Trophoblast cell (in vitro differentiated cells and primary cell): ENCODE results near the gene ATP10B.

ENCODE experiments used
- DNase-seq, 2 donors: peaks; one replicate each; pipeline ENCODE4 v3.0.0-alpha.2; 2016
- H2AFZ ChIP-seq: 2 replicates; pipeline ENCODE4 v1.6.1; 2013; ENCODE audit warnings: low read length, moderate library complexity, mild to moderate bottlenecking; ENCODE audit not compliant: insufficient read depth, poor library complexity
- H2AK5ac ChIP-seq: 2 replicates; pipeline ENCODE4 v1.6.1; 2013; ENCODE audit warnings: mild to moderate bottlenecking, low read length
- H2BK120ac ChIP-seq: 2 replicates; pipeline ENCODE4 v1.6.1; 2013; ENCODE audit warnings: low read length, mild to moderate bottlenecking, moderate library complexity; ENCODE audit not compliant: insufficient read depth, poor library complexity
- H2BK12ac ChIP-seq: 2 replicates; pipeline ENCODE4 v1.6.1; 2013; ENCODE audit warnings: mild to moderate bottlenecking, low read length, moderate library complexity
- H2BK5ac ChIP-seq: 2 replicates; pipeline ENCODE4 v1.6.1; 2013; ENCODE audit warnings: low read length, low read depth, moderate library complexity, mild to moderate bottlenecking; ENCODE audit not compliant: poor library complexity
- H3K14ac ChIP-seq: 2 replicates; pipeline ENCODE4 v1.6.1; 2013; ENCODE audit warnings: mild to moderate bottlenecking, low read length
- H3K18ac ChIP-seq: 2 replicates; pipeline ENCODE4 v1.6.1; 2013; ENCODE audit warnings: mild to moderate bottlenecking, low read length
- H3K23ac ChIP-seq: 2 replicates; pipeline ENCODE4 v1.6.1; 2013; ENCODE audit warnings: low read length
- H3K27ac ChIP-seq: 2 replicates; pipeline ENCODE4 v1.5.1; 2013; ENCODE audit warnings: low read depth, mild to moderate bottlenecking, inconsistent platforms, low read length, moderate library complexity
- H3K27me3 ChIP-seq: 2 replicates; pipeline ENCODE4 v1.6.1; 2013; ENCODE audit warnings: inconsistent platforms, mild to moderate bottlenecking, low read length, moderate library complexity; ENCODE audit not compliant: insufficient read depth
- H3K36me3 ChIP-seq, 2 experiments: 1 replicate in 1 of 2; 2 replicates in 1 of 2; pipeline ENCODE4 v1.6.1; 2013; ENCODE audit warnings: low read length in 2 of 2, mild to moderate bottlenecking in 2 of 2, moderate library complexity in 1 of 2; ENCODE audit not compliant: insufficient read depth in 2 of 2, control insufficient read depth in 1 of 2
- H3K4ac ChIP-seq: 2 replicates; pipeline ENCODE4 v1.6.1; 2013; ENCODE audit warnings: low read depth, mild to moderate bottlenecking, low read length, moderate library complexity
- H3K4me1 ChIP-seq, 2 experiments: 1 replicate in 1 of 2; 2 replicates in 1 of 2; pipeline ENCODE4 v1.6.1; 2013; ENCODE audit warnings: low read length in 2 of 2, mild to moderate bottlenecking in 2 of 2, moderate library complexity in 1 of 2; ENCODE audit not compliant: insufficient read depth in 2 of 2, control insufficient read depth in 1 of 2
- H3K4me2 ChIP-seq: 2 replicates; pipeline ENCODE4 v1.6.1; 2013; ENCODE audit warnings: inconsistent platforms, mild to moderate bottlenecking, low read length, moderate library complexity
- H3K4me3 ChIP-seq: 2 replicates; pipeline ENCODE4 v1.5.1; 2013; ENCODE audit warnings: mild to moderate bottlenecking, low read depth, low read length, inconsistent platforms
- H3K79me1 ChIP-seq: one replicate; pipeline ENCODE4 v1.6.1; 2013; ENCODE audit warnings: low read length
- H3K79me2 ChIP-seq: 2 replicates; pipeline ENCODE4 v1.6.1; 2013; ENCODE audit warnings: low read length, mild to moderate bottlenecking; ENCODE audit not compliant: control insufficient read depth, insufficient read depth, poor library complexity
- H3K9ac ChIP-seq: 2 replicates; pipeline ENCODE4 v1.6.1; 2013; ENCODE audit warnings: mild to moderate bottlenecking, low read length
- H3K9me3 ChIP-seq: 2 replicates; pipeline ENCODE4 v1.6.1; 2013; ENCODE audit warnings: low read depth, mild to moderate bottlenecking, control low read depth, inconsistent platforms, low read length; ENCODE audit not compliant: insufficient read depth
- H4K12ac ChIP-seq: 2 replicates; pipeline ENCODE4 v1.6.1; 2013; ENCODE audit warnings: low read depth, mild to moderate bottlenecking, low read length, moderate library complexity
- H4K8ac ChIP-seq: 2 replicates; pipeline ENCODE4 v1.6.1; 2013; ENCODE audit warnings: low read depth, mild to moderate bottlenecking, low read length, moderate library complexity
- H4K91ac ChIP-seq: one replicate; pipeline ENCODE4 v1.6.1; 2013; ENCODE audit warnings: low read depth, mild to moderate bottlenecking, low read length, moderate library complexity
- WGBS: extraction: QIAGEN DNeasy Blood & Tissue Kit; methylation state at CpG from one replicate; pipeline ENCODE4 v1.1.7; 2013; ENCODE audit warnings: missing lambda C conversion rate; ENCODE audit not compliant: insufficient read length, insufficient coverage; ENCODE audit errors: extremely low coverage; 5-methylcytosine and 5-hydroxymethylcytosine counted together

Gene ATP10B

DNA sequence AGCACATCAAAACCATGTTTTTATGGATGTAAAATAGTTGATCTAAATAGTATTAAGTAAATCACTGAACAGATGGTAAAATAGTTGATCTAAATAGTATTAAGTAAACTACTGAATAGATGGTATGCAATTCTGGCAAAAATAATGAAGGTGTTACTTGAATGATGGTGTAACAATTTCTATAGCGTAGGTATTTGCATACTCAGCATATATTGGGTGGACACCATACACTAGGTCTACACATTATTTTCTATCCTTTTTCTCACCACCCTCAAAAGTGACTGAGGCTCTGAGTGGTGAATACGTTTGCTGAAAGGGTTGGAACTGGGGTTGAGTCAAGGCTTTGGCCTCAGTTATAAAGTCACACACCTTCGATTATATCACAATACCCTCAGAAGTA is 81.3 kb downstream of the ATP10B start:
- no peaks in the 10 kb centered on the region for H3K27me3 ChIP-seq
- WGBS = no CpG with 5 or more reads among the region's 3 CpGs
- no peaks in the 10 kb centered on the region for H3K36me3 ChIP-seq
- H3K4ac ChIP-seq = no peak overlapping the region
- no peak overlapping the region for H3K23ac ChIP-seq
- no peak overlapping the region for H2BK12ac ChIP-seq
- no peak overlapping the region for H3K4me3 ChIP-seq
- no peaks in the 10 kb centered on the region for H3K79me2 ChIP-seq
- no peak overlapping the region for H3K4me2 ChIP-seq
- DNase-seq = no peak
- no peak overlapping the region for H4K91ac ChIP-seq
- H3K9me3 ChIP-seq = no peaks in the 10 kb centered on the region
- no peak overlapping the region for H4K12ac ChIP-seq
- peaks cover 3 to 5% of the 10 kb centered on the region in 2 experiments for H3K4me1 ChIP-seq
- no peak overlapping the region for H3K18ac ChIP-seq
- no peak overlapping the region for H2BK5ac ChIP-seq
- no peak overlapping the region for H2BK120ac ChIP-seq
- H2AFZ ChIP-seq = no peak overlapping the region
- no peak overlapping the region for H3K14ac ChIP-seq
- no peak overlapping the region for H3K27ac ChIP-seq
- no peak overlapping the region for H2AK5ac ChIP-seq
- H4K8ac ChIP-seq = no peak overlapping the region
- H3K9ac ChIP-seq = no peak overlapping the region
- no peaks in the 10 kb centered on the region for H3K79me1 ChIP-seq

DNA sequence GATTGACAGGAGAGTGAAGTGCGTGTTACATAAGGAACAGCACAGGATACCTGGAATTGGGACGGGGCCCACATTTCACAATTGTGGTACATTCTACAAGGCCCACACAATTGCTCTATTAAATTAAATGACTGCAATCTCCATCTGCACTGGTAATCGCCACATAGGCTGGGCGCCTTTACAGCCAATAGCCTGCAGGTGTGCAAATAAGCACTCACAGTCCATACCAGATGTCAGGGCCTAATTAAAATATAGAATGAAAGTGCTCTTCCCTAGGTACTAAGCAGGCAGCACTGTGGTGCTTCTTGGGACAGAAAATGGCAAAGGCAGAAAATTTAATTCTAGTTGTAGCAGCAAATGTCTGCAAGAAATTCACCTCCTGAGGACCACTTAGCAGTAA is 82.7 kb downstream of the ATP10B start:
- no peak overlapping the region for H3K4ac ChIP-seq
- no peaks in the 10 kb centered on the region for H3K36me3 ChIP-seq
- no peak overlapping the region for H2BK120ac ChIP-seq
- no peaks in the 10 kb centered on the region for H3K79me2 ChIP-seq
- H2BK5ac ChIP-seq = no peak overlapping the region
- H3K14ac ChIP-seq = no peak overlapping the region
- no peak overlapping the region for H2AK5ac ChIP-seq
- no peak overlapping the region for H3K27ac ChIP-seq
- no peak for DNase-seq
- no peak overlapping the region for H3K4me3 ChIP-seq
- no peaks in the 10 kb centered on the region for H3K79me1 ChIP-seq
- no peak overlapping the region for H3K4me2 ChIP-seq
- no peak overlapping the region for H3K23ac ChIP-seq
- WGBS = no CpG with 5 or more reads among the region's 4 CpGs
- no peak overlapping the region for H4K8ac ChIP-seq
- H3K9me3 ChIP-seq = no peaks in the 10 kb centered on the region
- no peak overlapping the region for H2BK12ac ChIP-seq
- no peak overlapping the region for H3K9ac ChIP-seq
- H4K12ac ChIP-seq = no peak overlapping the region
- peaks cover 0 to 2% of the 10 kb centered on the region in 2 experiments for H3K4me1 ChIP-seq
- no peaks in the 10 kb centered on the region for H3K27me3 ChIP-seq
- H4K91ac ChIP-seq = no peak overlapping the region
- no peak overlapping the region for H3K18ac ChIP-seq
- no peak overlapping the region for H2AFZ ChIP-seq

DNA sequence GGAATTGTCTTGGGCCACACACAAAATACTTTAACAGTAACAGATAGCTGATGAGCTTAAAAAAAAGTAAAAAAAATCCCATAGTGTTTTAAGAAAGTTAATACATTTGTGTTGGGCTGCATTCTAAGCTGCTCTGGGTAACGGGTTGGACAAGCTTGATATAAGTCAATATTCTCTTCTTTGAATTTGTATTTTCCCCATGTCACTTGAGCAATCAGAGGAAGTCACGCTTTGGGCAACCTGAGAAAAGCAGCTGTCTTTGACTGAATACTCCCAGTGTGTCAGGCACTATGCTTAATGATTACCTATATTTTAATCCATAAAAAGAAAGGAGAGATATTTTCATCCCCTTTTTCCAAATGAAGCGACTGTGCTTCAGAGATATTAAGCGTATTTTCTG is 84.9 kb downstream of the ATP10B start:
- H4K12ac ChIP-seq = no peak overlapping the region
- H3K9ac ChIP-seq = no peak overlapping the region
- no peak overlapping the region for H2AFZ ChIP-seq
- H2BK120ac ChIP-seq = no peak overlapping the region
- no peak overlapping the region for H3K18ac ChIP-seq
- no peak overlapping the region for H3K23ac ChIP-seq
- H2BK12ac ChIP-seq = no peak overlapping the region
- WGBS = no CpG with 5 or more reads among the region's 4 CpGs
- no peak overlapping the region for H3K4me3 ChIP-seq
- no peak overlapping the region for H2BK5ac ChIP-seq
- H3K4ac ChIP-seq = no peak overlapping the region
- H3K79me1 ChIP-seq = no peaks in the 10 kb centered on the region
- H2AK5ac ChIP-seq = no peak overlapping the region
- no peak overlapping the region for H4K91ac ChIP-seq
- no peak overlapping the region for H4K8ac ChIP-seq
- no peaks in the 10 kb centered on the region for H3K27me3 ChIP-seq
- no peak overlapping the region for H3K27ac ChIP-seq
- H3K9me3 ChIP-seq = no peaks in the 10 kb centered on the region
- no peaks in the 10 kb centered on the region for H3K79me2 ChIP-seq
- no peak overlapping the region for H3K4me2 ChIP-seq
- H3K36me3 ChIP-seq = no peaks in the 10 kb centered on the region
- H3K14ac ChIP-seq = no peak overlapping the region
- H3K4me1 ChIP-seq = no peaks in the 10 kb centered on the region
- no peak for DNase-seq

GRCh38 chr5:160760008-160760407 is 92.0 kb downstream of the ATP10B start:
- H3K4me3 ChIP-seq = no peak overlapping the region
- no CpG with 5 or more reads among the region's 3 CpGs for WGBS
- DNase-seq = no peak
- no peak overlapping the region for H3K4ac ChIP-seq
- no peak overlapping the region for H2BK120ac ChIP-seq
- no peak overlapping the region for H4K12ac ChIP-seq
- H3K4me2 ChIP-seq = no peak overlapping the region
- H3K36me3 ChIP-seq = no peaks in the 10 kb centered on the region
- H4K91ac ChIP-seq = no peak overlapping the region
- H3K27me3 ChIP-seq = no peaks in the 10 kb centered on the region
- no peak overlapping the region for H3K23ac ChIP-seq
- no peaks in the 10 kb centered on the region for H3K79me2 ChIP-seq
- H3K9ac ChIP-seq = no peak overlapping the region
- no peak overlapping the region for H3K18ac ChIP-seq
- no peaks in the 10 kb centered on the region for H3K79me1 ChIP-seq
- no peak overlapping the region for H3K14ac ChIP-seq
- H2AFZ ChIP-seq = no peak overlapping the region
- no peak overlapping the region for H2BK12ac ChIP-seq
- H2BK5ac ChIP-seq = no peak overlapping the region
- H2AK5ac ChIP-seq = no peak overlapping the region
- no peaks in the 10 kb centered on the region for H3K4me1 ChIP-seq
- H3K9me3 ChIP-seq = no peaks in the 10 kb centered on the region
- H4K8ac ChIP-seq = peak overlapping the region; percentile 28
- no peak overlapping the region for H3K27ac ChIP-seq
